H1 (cell line): ENCODE data around the gene FBN2. TPM values are rescaled to one million over a fixed set of nuclear protein-coding genes. Genes with fewer than 3 reads are reported as not detected.

Source experiments
- CTCF ChIA-PET: fragments of 300-600 bp; sonication (Branson Sonifier 250); formaldehyde crosslinking; loops from one replicate; lab custom pipeline; 2021; ENCODE audit not compliant: partially characterized antibody; lab: Charles Lee
- POLR2A ChIA-PET: fragments of 300-600 bp; sonication (Branson Sonifier 250); formaldehyde crosslinking; loops from one replicate; lab custom pipeline; 2021; ENCODE audit warnings: inconsistent platforms; ENCODE audit not compliant: partially characterized antibody; lab: Charles Lee
- DNase-seq, 2 experiments: peaks; one replicate each; pipeline versions ENCODE4 v3.0.0 to v3.0.0-alpha.2; 2010 to 2022; ENCODE audit warnings: low spot score in 2 of 2, low read depth in 1 of 2, mixed read lengths in 1 of 2
- FAIRE-seq: peaks from 2 replicates; lab custom pipeline; 2011; peaks lifted over from hg19 to GRCh38; lab: Jason Lieb, UNC
- H2AFZ ChIP-seq: 2 replicates; pipeline ENCODE4 v1.8.1; 2012; ENCODE audit warnings: low read length, inconsistent platforms
- H2AK5ac ChIP-seq: 2 replicates; pipeline ENCODE4 v1.6.1; 2013; ENCODE audit warnings: low read depth, low read length
- H2BK120ac ChIP-seq: replicated peaks from 2 replicates; pipeline ENCODE3; 2013; ENCODE audit warnings: low read depth, low read length, inconsistent platforms
- H2BK12ac ChIP-seq: 2 replicates; pipeline ENCODE4 v1.6.1; 2013; ENCODE audit warnings: low read depth, low read length
- H2BK15ac ChIP-seq: 2 replicates; pipeline ENCODE4 v1.6.1; 2013; ENCODE audit warnings: low read length
- H2BK20ac ChIP-seq: 2 replicates; pipeline ENCODE4 v1.6.1; 2013; ENCODE audit warnings: low read length
- H2BK5ac ChIP-seq: 2 replicates; pipeline ENCODE4 v1.6.1; 2013; ENCODE audit warnings: low read depth, low read length
- H3K14ac ChIP-seq: 2 replicates; pipeline ENCODE4 v1.6.1; 2013; ENCODE audit warnings: inconsistent platforms; ENCODE audit not compliant: insufficient read length
- H3K18ac ChIP-seq: 2 replicates; pipeline ENCODE4 v1.6.1; 2013; ENCODE audit warnings: low read length; ENCODE audit errors: extremely low read depth
- H3K23ac ChIP-seq: 2 replicates; pipeline ENCODE4 v1.6.1; 2013; ENCODE audit warnings: inconsistent platforms; ENCODE audit not compliant: insufficient read length
- H3K23me2 ChIP-seq: 2 replicates; pipeline ENCODE4 v1.6.1; 2013; ENCODE audit warnings: low read depth, low read length
- H3K27ac ChIP-seq: 2 replicates; pipeline ENCODE4 v1.6.1; 2011; ENCODE audit warnings: low read depth, low read length, inconsistent platforms
- H3K27me3 ChIP-seq, 4 experiments: replicated peaks in 1 of 4; 1 replicate in 1 of 4; 2 replicates in 3 of 4; pipeline versions ENCODE4 v1.6.1 to v1.8.1; 2011 to 2013; ENCODE audit warnings: low read length in 3 of 4, mild to moderate bottlenecking in 3 of 4, inconsistent platforms in 2 of 4, mixed read lengths in 2 of 4, moderate library complexity in 1 of 4; ENCODE audit not compliant: control insufficient read depth in 3 of 4, insufficient read depth in 3 of 4; ENCODE audit errors: extremely low read depth in 1 of 4
- H3K36me3 ChIP-seq, 4 experiments: 2 replicates each; pipeline versions ENCODE4 v1.6.1 to v1.8.1; 2011 to 2013; ENCODE audit warnings: mild to moderate bottlenecking in 4 of 4, low read length in 3 of 4, moderate library complexity in 2 of 4, control low read depth in 1 of 4, inconsistent platforms in 1 of 4; ENCODE audit not compliant: insufficient read depth in 4 of 4, control insufficient read depth in 2 of 4
- H3K4ac ChIP-seq: replicated peaks from 2 replicates; pipeline ENCODE3; 2013; ENCODE audit warnings: low read length, low read depth, mixed read lengths, inconsistent platforms; ENCODE audit not compliant: insufficient read length
- H3K4me1 ChIP-seq, 4 experiments: replicated peaks in 1 of 4; 1 replicate in 1 of 4; 2 replicates in 3 of 4; pipeline versions ENCODE4 v1.6.1 to v1.8.1; 2011 to 2013; ENCODE audit warnings: low read length in 3 of 4, inconsistent platforms in 2 of 4, mixed read lengths in 1 of 4; ENCODE audit not compliant: insufficient read depth in 4 of 4, control insufficient read depth in 3 of 4
- H3K4me2 ChIP-seq, 2 experiments: 2 replicates each; pipeline versions ENCODE4 v1.6.1 to v1.8.1; 2011 to 2013; ENCODE audit warnings: low read depth in 2 of 2, low read length in 2 of 2, control low read depth in 1 of 2, inconsistent platforms in 1 of 2, mild to moderate bottlenecking in 1 of 2; ENCODE audit not compliant: insufficient read depth in 1 of 2
- H3K4me3 ChIP-seq, 4 experiments: fragments of 200-600, 300-600 bp in 1 of 4; sonication (generic), shearing (Covaris generic), sonication (Bioruptor Twin) in 1 of 4; 2 replicates each; pipeline versions ENCODE4 v1.5.1 to v1.8.1; 2011 to 2016; ENCODE audit warnings: low read length in 4 of 4, low read depth in 3 of 4, control low read depth in 2 of 4, inconsistent platforms in 2 of 4, mild to moderate bottlenecking in 2 of 4, mixed read lengths in 1 of 4, moderate library complexity in 1 of 4; ENCODE audit not compliant: insufficient read depth in 2 of 4; ENCODE audit errors: extremely low read depth in 1 of 4
- H3K56ac ChIP-seq: replicated peaks from 2 replicates; pipeline ENCODE3; 2013; ENCODE audit warnings: low read depth, mild to moderate bottlenecking, mixed read lengths, low read length, inconsistent platforms; ENCODE audit not compliant: insufficient read length
- H3K79me1 ChIP-seq: 2 replicates; pipeline ENCODE4 v1.6.1; 2013; ENCODE audit warnings: low read depth, low read length, control low read depth
- H3K79me2 ChIP-seq, 2 experiments: 2 replicates each; pipeline versions ENCODE4 v1.6.1 to v1.8.1; 2012 to 2013; ENCODE audit warnings: low read length in 2 of 2, mild to moderate bottlenecking in 2 of 2, inconsistent platforms in 1 of 2; ENCODE audit not compliant: insufficient read depth in 2 of 2, control insufficient read depth in 1 of 2
- H3K9ac ChIP-seq, 4 experiments: replicated peaks in 1 of 4; 1 replicate in 1 of 4; 2 replicates in 3 of 4; pipeline versions ENCODE4 v1.6.1 to v1.8.1; 2011 to 2013; ENCODE audit warnings: low read depth in 3 of 4, low read length in 3 of 4, control low read depth in 2 of 4, mild to moderate bottlenecking in 2 of 4, moderate library complexity in 2 of 4, inconsistent platforms in 1 of 4; ENCODE audit errors: extremely low read depth in 1 of 4
- H3K9me3 ChIP-seq, 2 experiments: 2 replicates each; pipeline versions ENCODE4 v1.6.1 to v1.8.1; 2012 to 2013; ENCODE audit warnings: mild to moderate bottlenecking in 2 of 2, moderate library complexity in 2 of 2, control low read depth in 1 of 2, inconsistent platforms in 1 of 2, low read depth in 1 of 2, low read length in 1 of 2, mixed read lengths in 1 of 2; ENCODE audit not compliant: insufficient read depth in 2 of 2
- H4K20me1 ChIP-seq, 2 experiments: replicated peaks in 1 of 2; 2 replicates each; pipeline versions ENCODE3 to v1.8.1; 2011 to 2013; ENCODE audit warnings: inconsistent platforms in 2 of 2, low read length in 2 of 2, mild to moderate bottlenecking in 1 of 2; ENCODE audit not compliant: insufficient read depth in 2 of 2, control insufficient read depth in 1 of 2
- H4K5ac ChIP-seq: 2 replicates; pipeline ENCODE4 v1.6.1; 2013; ENCODE audit warnings: low read length, low read depth, mixed read lengths, inconsistent platforms; ENCODE audit not compliant: insufficient read length
- H4K8ac ChIP-seq: 2 replicates; pipeline ENCODE4 v1.8.0; 2013; ENCODE audit warnings: mild to moderate bottlenecking, moderate library complexity, low read length, inconsistent platforms; ENCODE audit not compliant: insufficient read depth; ENCODE audit errors: extremely low read depth
- H4K91ac ChIP-seq: replicated peaks from 2 replicates; pipeline ENCODE3; 2013; ENCODE audit warnings: low read length, mixed read lengths, inconsistent platforms; ENCODE audit not compliant: insufficient read length
- ATF2 ChIP-seq: IDR thresholded peaks from 2 replicates; pipeline ENCODE4 v1.6.1; 2012; ENCODE audit warnings: low read length, inconsistent platforms
- EP300 ChIP-seq, 2 experiments: IDR thresholded peaks; 1 replicate in 1 of 2; 2 replicates in 1 of 2; pipeline ENCODE4 v1.6.1; 2011 to 2012; ENCODE audit warnings: low read depth in 2 of 2, low read length in 2 of 2, mild to moderate bottlenecking in 2 of 2, borderline replicate concordance in 1 of 2, inconsistent platforms in 1 of 2, moderate library complexity in 1 of 2
- GTF2F1 ChIP-seq: IDR thresholded peaks from 2 replicates; pipeline ENCODE4 v1.6.1; 2012; ENCODE audit warnings: low read depth, low read length, improper control_type of control experiment, borderline replicate concordance
- KDM1A ChIP-seq: fragments of 200-600, 300-600 bp; sonication (generic); IDR thresholded peaks from 2 replicates; pipeline ENCODE4 v1.7.1; 2016; ENCODE audit warnings: mild to moderate bottlenecking, low read length, borderline replicate concordance
- NANOG ChIP-seq: IDR thresholded peaks from 2 replicates; pipeline ENCODE4 v1.6.1; 2011; ENCODE audit warnings: low read length, low read depth, mild to moderate bottlenecking, inconsistent platforms; ENCODE audit not compliant: insufficient read depth, poor library complexity, severe bottlenecking
- RBBP5 ChIP-seq: IDR thresholded peaks from 2 replicates; pipeline ENCODE4 v1.7.1; 2012; ENCODE audit warnings: low read depth, mild to moderate bottlenecking, inconsistent platforms, low read length, moderate library complexity, borderline replicate concordance
- RNF2 ChIP-seq: fragments of 200-900, 300-1000 bp; sonication (generic); IDR thresholded peaks from 2 replicates; pipeline ENCODE4 v1.7.1; 2016; ENCODE audit warnings: borderline replicate concordance, low read depth, mild to moderate bottlenecking, antibody characterized with exemption, low read length; ENCODE audit not compliant: poor library complexity, severe bottlenecking; ENCODE audit errors: missing control alignments
- ZNF274 ChIP-seq: IDR thresholded peaks from 2 replicates; pipeline ENCODE4 v1.7.0; 2012; ENCODE audit warnings: low read length, borderline replicate concordance; ENCODE audit errors: extremely low read depth
- WGBS, 2 experiments: shearing (Covaris generic) in 1 of 2; methylation state at CpG; one replicate each; pipeline versions ENCODE4 v1.1.6 to v1.1.7; 2013 to 2015; ENCODE audit warnings: low lambda C conversion rate in 2 of 2, mixed read lengths in 2 of 2, inconsistent platforms in 1 of 2, low coverage in 1 of 2, missing lambda C conversion rate in 1 of 2; ENCODE audit not compliant: insufficient replicate concordance in 2 of 2, insufficient coverage in 1 of 2, insufficient read length in 1 of 2; ENCODE audit errors: extremely low coverage in 1 of 2, missing lambda C conversion rate in 1 of 2; 5-methylcytosine and 5-hydroxymethylcytosine counted together
- polyA plus RNA-seq, 7 experiments: library from polyadenylated mRNA; depleted of rRNA in 3 of 7; stranded (reverse) in 5 of 7; unstranded in 2 of 7; fragments of >200 nt in 5 of 7; fragments of 200-250 nt in 2 of 7; gene quantifications; 1 replicate in 5 of 7; 2 replicates in 1 of 7; 4 replicates in 1 of 7; pipeline versions ENCODE4 v1.2.1 to v1.2.3, GENCODE V29; 2011 to 2013; ENCODE audit warnings: missing spikeins in 2 of 7, mixed read lengths in 2 of 7
- total RNA-seq: library from RNA; stranded (reverse); fragmentation: NEBNext Ultra II Directional; extraction: Animal tissue kit (Norgen Biotek cat#: 25700); gene quantifications from 2 replicates; pipeline ENCODE4 v1.2.1, GENCODE V29; 2021

The FBN2 gene
- total and polyA plus RNA-seq, 2 of the 8 experiments (the other 6 are each of a cell fraction or from before 2014, with no cell fraction given), result 14.1 to 16.3 TPM

GRCh38 chr5:128216285-128216684, 321.8 kb downstream of the FBN2 start:
- Histone ChIP-seq H3K4me1 (no peaks in the 10 kb centered on the region; a peak in 1 of 7 replicates), H3K79me2 (no peaks in the 10 kb centered on the region), H3K23me2 (no peaks in the 10 kb centered on the region), H3K9me3 (no peaks in the 10 kb centered on the region), H3K27me3 (no peaks in the 10 kb centered on the region), H3K56ac (no peak overlapping the region), H3K4ac (no peak overlapping the region), H3K18ac (no peak overlapping the region), H4K20me1 (no peaks in the 10 kb centered on the region), H3K27ac (no peak overlapping the region), H2AFZ (no peak overlapping the region), H4K8ac (no peak overlapping the region; the same call in 1 of the 2 replicates), H2BK5ac (no peak overlapping the region), H3K14ac (no peak overlapping the region), H2BK120ac (no peak overlapping the region), H2BK20ac (no peak overlapping the region), H3K23ac (no peak overlapping the region), H3K4me3 (no peak overlapping the region), H3K4me2 (no peak overlapping the region), H4K91ac (no peak overlapping the region), H3K36me3 (no peaks in the 10 kb centered on the region), H3K9ac (no peak overlapping the region), H2AK5ac (no peak overlapping the region), H3K79me1 (no peaks in the 10 kb centered on the region), H2BK12ac (no peak overlapping the region), H2BK15ac (no peak overlapping the region), H4K5ac (no peak overlapping the region)
- POLR2A ChIA-PET, result no interaction called here
- DNase-seq (no peak), FAIRE-seq (no peak)
- WGBS, 2 experiments, result 93% methylated on average over 7 of the region's 7 CpGs; no CpG with 5 or more reads in 1 of the 2 experiments
- CTCF ChIA-PET, result no interaction called here
- no peak for TF ChIP-seq RNF2
- no peak for TF ChIP-seq RBBP5
- TF ChIP-seq ZNF274, result no peak
- no peak for TF ChIP-seq ATF2
- TF ChIP-seq EP300 (IDR thresholded peaks at IDR 0.05; ENCODE audit: borderline replicate concordance in 1 of 2, low read depth in 2 of 2, low read length in 2 of 2), result no peak
- TF ChIP-seq GTF2F1, result no peak
- no peak for TF ChIP-seq KDM1A
- TF ChIP-seq NANOG, result no peak
